Testis (tissue), 3 donors: Measurements from ENCODE around the gene BCL2L1. TPM values are rescaled to one million over a fixed set of nuclear protein-coding genes. Genes with fewer than 3 reads are reported as not detected.

Experiments used
- DNase-seq: peaks from one replicate; pipeline ENCODE4 v3.0.0-alpha.2; 2019
- H3K27ac ChIP-seq, 2 donors: fragments of 200-600 bp; sonication (generic); one replicate each; pipeline ENCODE4 v1.5.1; 2019
- H3K27me3 ChIP-seq: fragments of 200-600 bp; sonication (generic); one replicate; pipeline ENCODE4 v1.5.1; 2019
- H3K36me3 ChIP-seq: fragments of 200-600 bp; sonication (generic); one replicate; pipeline ENCODE4 v1.5.1; 2017; ENCODE audit warnings: low read depth; ENCODE audit errors: missing control alignments
- H3K4me1 ChIP-seq: fragments of 200-600 bp; sonication (generic); one replicate; pipeline ENCODE4 v1.5.1; 2019
- H3K4me3 ChIP-seq, 2 donors: fragments of 200-600 bp; sonication (generic); one replicate each; pipeline ENCODE4 v1.5.1; 2017 to 2019
- H3K9me3 ChIP-seq: fragments of 200-600 bp; sonication (generic); one replicate; pipeline ENCODE4 v1.5.1; 2017
- CTCF ChIP-seq, 3 experiments: fragments of 450-650 bp in 2 of 3; fragments of 200-600 bp in 1 of 3; sonication (generic) in 1 of 3; IDR thresholded peaks; one replicate each; pipeline ENCODE4 v1.5.1; 2016 to 2019; ENCODE audit warnings: antibody characterized with exemption in 3 of 3, mild to moderate bottlenecking in 2 of 3, moderate library complexity in 1 of 3
- POLR2A ChIP-seq: fragments of 450-650 bp; IDR thresholded peaks from one replicate; pipeline ENCODE4 v1.6.1; 2017; ENCODE audit warnings: antibody characterized with exemption, mild to moderate bottlenecking, moderate library complexity
- WGBS, 2 donors: methylation state at CpG; one replicate each; pipeline ENCODE4 v1.1.5; 2018; 5-methylcytosine and 5-hydroxymethylcytosine counted together
- intact Hi-C: fragments of 100-400 bp; cut with DNase I; formaldehyde crosslinking; loops from one replicate; pipeline ENCODE4 v1.15.1; 2023; ENCODE audit warnings: low total_unique reads
- polyA plus RNA-seq: library from polyadenylated mRNA; stranded (reverse); fragments of 350-450 nt; fragmentation: Illumina TruSeq; extraction: RNeasy Lipid Tissue Mini Kit (QIAGEN cat#74804); gene quantifications from one replicate; pipeline ENCODE4 v1.2.3, GENCODE V29; 2014; ENCODE audit warnings: low read depth, low replicate concordance; ENCODE audit not compliant: insufficient read depth
- total RNA-seq, 2 donors: library from RNA; depleted of rRNA; stranded (reverse); fragments of >200 nt; gene quantifications; one replicate each; pipeline ENCODE4 v1.2.3, GENCODE V29; 2016

BCL2L1 gene
- total and polyA plus RNA-seq, 3 donors from 2014 or later = 83.0 to 122 (median 84.7) TPM

DNA sequence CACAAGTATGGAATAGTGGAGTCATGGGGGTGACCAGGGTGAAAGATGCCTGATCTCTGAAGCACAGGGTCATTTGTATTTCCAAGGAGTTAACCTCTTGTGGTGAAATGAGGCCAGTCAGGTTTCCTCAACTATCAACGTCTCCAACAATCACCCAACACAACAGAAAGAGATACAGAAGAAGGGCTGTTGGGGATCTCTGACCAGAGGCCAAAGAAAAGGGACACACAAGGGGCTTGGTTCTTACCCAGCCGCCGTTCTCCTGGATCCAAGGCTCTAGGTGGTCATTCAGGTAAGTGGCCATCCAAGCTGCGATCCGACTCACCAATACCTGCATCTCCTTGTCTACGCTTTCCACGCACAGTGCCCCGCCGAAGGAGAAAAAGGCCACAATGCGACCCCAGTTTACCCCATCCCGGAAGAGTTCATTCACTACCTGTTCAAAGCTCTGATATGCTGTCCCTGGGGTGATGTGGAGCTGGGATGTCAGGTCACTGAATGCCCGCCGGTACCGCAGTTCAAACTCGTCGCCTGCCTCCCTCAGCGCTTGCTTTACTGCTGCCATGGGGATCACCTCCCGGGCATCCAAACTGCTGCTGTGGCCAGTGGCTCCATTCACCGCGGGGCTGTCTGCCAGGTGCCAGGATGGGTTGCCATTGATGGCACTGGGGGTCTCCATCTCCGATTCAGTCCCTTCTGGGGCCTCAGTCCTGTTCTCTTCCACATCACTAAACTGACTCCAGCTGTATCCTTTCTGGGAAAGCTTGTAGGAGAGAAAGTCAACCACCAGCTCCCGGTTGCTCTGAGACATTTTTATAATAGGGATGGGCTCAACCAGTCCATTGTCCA is 1.0 kb downstream of the BCL2L1 start:
- intact Hi-C loops = no loop called here

DNA sequence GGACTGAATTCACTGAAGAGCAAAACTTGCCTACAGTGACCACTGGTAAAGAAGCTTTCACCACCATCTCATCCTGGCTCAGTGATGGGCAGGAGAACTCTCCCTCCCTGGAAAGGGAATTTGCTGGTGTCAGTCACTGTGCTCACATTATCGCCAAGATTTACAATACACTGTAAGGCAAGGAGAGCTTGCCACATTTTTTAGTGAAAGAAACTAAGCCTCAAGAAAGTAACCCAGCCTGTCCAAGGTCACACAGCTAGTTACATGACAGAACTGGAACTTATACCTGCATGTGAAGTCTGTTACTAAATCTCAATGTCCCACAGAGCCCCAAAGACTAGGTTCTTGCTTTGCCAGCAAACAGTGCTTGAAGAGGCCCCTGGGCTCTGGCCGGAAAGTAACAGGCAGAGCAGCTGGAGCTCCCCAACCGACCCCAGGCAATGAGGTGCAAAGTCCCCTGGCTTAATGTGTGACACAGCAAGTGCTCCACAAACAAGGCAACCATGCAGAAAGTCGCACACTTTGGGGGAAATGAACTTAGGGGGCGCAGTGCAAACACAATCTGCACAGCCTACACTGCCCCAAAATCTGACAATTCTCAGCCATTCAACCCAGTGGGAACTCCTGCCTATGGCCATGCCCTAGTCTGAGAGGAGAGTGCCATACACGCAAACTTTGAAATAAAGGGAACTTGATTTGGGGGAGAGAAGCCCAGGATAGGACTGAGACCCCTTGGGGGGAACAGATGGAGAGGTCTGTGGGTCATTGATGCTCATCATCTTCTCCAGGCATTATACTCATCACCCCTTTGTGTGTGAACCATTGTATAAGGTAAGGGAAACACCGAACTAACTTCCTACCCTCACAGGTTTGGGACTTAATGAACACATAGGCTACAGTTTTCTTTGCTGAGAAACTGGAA is 1.9 kb downstream of the BCL2L1 start:
- H3K4me1 ChIP-seq = peaks cover 41% of the 10 kb centered on the region
- no peak for DNase-seq
- intact Hi-C loops = no loop called here
- no peaks in the 10 kb centered on the region for H3K36me3 ChIP-seq
- H3K27me3 ChIP-seq = no peaks in the 10 kb centered on the region
- no peaks in the 10 kb centered on the region for H3K9me3 ChIP-seq
- peak overlapping the region; percentile 79 to 83 for H3K4me3 ChIP-seq
- 45 to 47% methylated on average over 7 of the region's 7 CpGs for WGBS, 2 donors
- TF ChIP-seq CTCF (IDR thresholded peaks at IDR 0.05) = no peak
- TF ChIP-seq POLR2A = no peak
- H3K27ac ChIP-seq = peak overlapping the region; percentile 97 to 99

More for the DNA sequence above, 1.0 kb downstream of the BCL2L1 start:
- H3K36me3 ChIP-seq = no peaks in the 10 kb centered on the region
- H3K27me3 ChIP-seq = no peaks in the 10 kb centered on the region
- H3K27ac ChIP-seq = peak overlapping the region; percentile 97 to 99
- TF ChIP-seq POLR2A = no peak
- no peak for TF ChIP-seq CTCF (IDR thresholded peaks at IDR 0.05)
- DNase-seq = no peak
- peaks cover 33% of the 10 kb centered on the region for H3K4me1 ChIP-seq
- no peaks in the 10 kb centered on the region for H3K9me3 ChIP-seq
- WGBS, 2 donors = 43 to 69% methylated on average over 19 of the region's 22 CpGs
- peak overlapping the region; percentile 79 to 83 for H3K4me3 ChIP-seq

DNA sequence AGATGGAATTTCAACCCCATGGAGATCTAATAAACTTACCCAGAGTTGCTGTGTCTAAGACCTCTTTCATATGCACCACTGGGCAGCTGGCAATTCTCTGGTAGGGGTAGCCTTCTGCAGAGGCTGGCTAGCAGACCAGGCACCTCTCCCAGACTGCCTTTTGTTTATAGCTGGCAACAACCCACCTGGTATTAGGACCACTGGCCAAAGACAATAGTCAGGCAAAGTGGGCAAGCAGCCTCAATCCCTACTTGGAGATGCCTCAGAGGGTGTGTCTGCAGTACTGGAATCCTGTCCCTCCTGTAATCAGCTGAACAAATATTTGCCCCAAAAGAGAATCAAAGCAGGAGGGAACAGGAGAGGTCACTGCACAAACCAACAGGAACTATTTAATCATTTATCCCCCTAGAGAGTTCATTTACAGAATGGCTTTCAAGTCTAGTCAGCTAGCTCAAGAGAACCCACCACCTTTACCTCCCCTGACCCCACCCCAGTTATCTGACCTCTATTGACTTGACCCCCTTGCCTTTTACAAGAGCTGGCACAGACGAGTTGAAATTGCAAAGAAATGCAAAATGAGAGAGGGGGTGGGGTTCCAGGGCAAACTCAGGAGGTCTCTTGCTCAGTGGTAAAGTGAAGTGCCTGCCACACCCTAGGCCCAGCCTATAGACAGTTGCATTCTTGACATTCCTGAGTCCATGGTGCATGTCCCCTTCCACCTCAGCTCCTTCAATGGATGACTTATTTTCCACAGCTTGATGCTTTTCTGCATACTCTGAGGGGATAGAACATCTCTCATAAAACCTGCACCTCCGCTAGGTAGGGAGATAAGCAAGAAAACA is 2.8 kb downstream of the BCL2L1 start:
- peak overlapping the region in 1 of 2 donors; percentile 79 for H3K4me3 ChIP-seq
- H3K36me3 ChIP-seq = no peaks in the 10 kb centered on the region
- WGBS, 2 donors = 49 to 54% methylated on average over 2 of the region's 2 CpGs
- no peak for DNase-seq
- peak overlapping the region; percentile 97 to 99 for H3K27ac ChIP-seq
- no peaks in the 10 kb centered on the region for H3K27me3 ChIP-seq
- H3K4me1 ChIP-seq = peaks cover 42% of the 10 kb centered on the region
- no peaks in the 10 kb centered on the region for H3K9me3 ChIP-seq
- intact Hi-C loops = no loop called here
- TF ChIP-seq CTCF (IDR thresholded peaks at IDR 0.05) (no peak), POLR2A (no peak)

GRCh38 chr20:31718952-31719643 is 3.6 kb downstream of the BCL2L1 start:
- DNase-seq = no peak
- no peaks in the 10 kb centered on the region for H3K36me3 ChIP-seq
- H3K27me3 ChIP-seq = no peaks in the 10 kb centered on the region
- H3K4me1 ChIP-seq = peaks cover 42% of the 10 kb centered on the region
- intact Hi-C loops = no loop called here
- no peaks in the 10 kb centered on the region for H3K9me3 ChIP-seq
- WGBS, 2 donors = 70 to 74% methylated on average over 6 of the region's 6 CpGs
- no peak for TF ChIP-seq POLR2A
- TF ChIP-seq CTCF (IDR thresholded peaks at IDR 0.05) = no peak
- peak overlapping the region in 1 of 2 donors; percentile 79 for H3K4me3 ChIP-seq
- H3K27ac ChIP-seq = peak overlapping the region; percentile 97 to 99
